Right lobe of liver (tissue), 6 donors: ENCODE data around the gene MAP3K5. TPM values are rescaled to one million over a fixed set of nuclear protein-coding genes. Genes with fewer than 3 reads are reported as not detected.
A peak's percentile ranks its signal among the peaks of the same experiment; 100 is the strongest.

Source experiments
- ATAC-seq, 4 donors: fragments of 200-7000 bp; cut with Tn5 transposase; one replicate each; pipeline ENCODE4 v1.9.1; 2020; ENCODE audit warnings: mild to moderate bottlenecking in 4 of 4, moderate library complexity in 4 of 4
- DNase-seq, 3 donors: peaks; one replicate each; pipeline ENCODE4 v3.0.0-alpha.2; 2020
- H3K27ac ChIP-seq, 3 donors: fragments of 200-600 bp; one replicate each; pipeline ENCODE4 v1.8.0; 2022
- H3K27me3 ChIP-seq, 2 donors: fragments of 200-600 bp; one replicate each; pipeline ENCODE4 v1.8.0; 2022
- H3K36me3 ChIP-seq, 4 donors: fragments of 200-600 bp; sonication (generic) in 1 of 4; one replicate each; pipeline versions ENCODE4 v1.5.1 to v1.8.0; 2017 to 2022; ENCODE audit warnings: control low read depth in 1 of 4
- H3K4me1 ChIP-seq, 4 donors: fragments of 200-600 bp; sonication (generic) in 1 of 4; one replicate each; pipeline versions ENCODE4 v1.5.1 to v1.8.0; 2017 to 2022; ENCODE audit warnings: control low read depth in 1 of 4
- H3K4me3 ChIP-seq, 3 donors: fragments of 200-600 bp; one replicate each; pipeline ENCODE4 v1.8.0; 2022
- H3K9me3 ChIP-seq, 4 donors: fragments of 200-600 bp; sonication (generic) in 1 of 4; one replicate each; pipeline versions ENCODE4 v1.5.1 to v1.8.0; 2017 to 2022; ENCODE audit warnings: control low read depth in 1 of 4
- POLR2A ChIP-seq: fragments of 450-650 bp; IDR thresholded peaks from one replicate; pipeline ENCODE4 v1.6.1; 2017; ENCODE audit warnings: antibody characterized with exemption, mild to moderate bottlenecking
- WGBS: methylation state at CpG from one replicate; pipeline ENCODE4 v1.1.6; 2018; ENCODE audit warnings: low coverage, low lambda C conversion rate; ENCODE audit not compliant: insufficient coverage; ENCODE audit errors: missing lambda C conversion rate; 5-methylcytosine and 5-hydroxymethylcytosine counted together
- intact Hi-C, 2 donors: fragments of 100-400 bp; cut with DNase I; formaldehyde crosslinking; loops; one replicate each; pipeline versions ENCODE4 v1.11.2 to v1.14.1; 2022
- total RNA-seq, 6 experiments: library from RNA; depleted of rRNA in 2 of 6; stranded (reverse); fragments of >200 nt in 2 of 6; fragmentation: NEBNext Ultra II Directional in 3 of 6; extraction: Animal tissue kit (Norgen Biotek cat#: 25700) in 3 of 6; gene quantifications; one replicate each; pipeline versions ENCODE4 v1.1.0 to v1.2.4, GENCODE V29; 2016 to 2023
- TF ChIP-seq, protein P1 (sequence below), 4 donors: fragments of 200-600 bp in 3 of 4; fragments of 450-650 bp in 1 of 4; IDR thresholded peaks; one replicate each; pipeline versions ENCODE4 v1.5.1 to v1.8.0; 2016 to 2022; ENCODE audit warnings: antibody characterized with exemption in 4 of 4, mild to moderate bottlenecking in 2 of 4
- donor health status: DM: no; HTN: yes; CAD: no.
- donor health status: DM: no; HTN: no; CAD: no.
- donor health status: DM: no; HTN: no; CAD: no.
- donor health status: DM: no; HTN: yes; CAD: no.
- donor health status: DM: no; HTN: yes; CAD: no.

The MAP3K5 gene
- total RNA-seq, 6 experiments from 2014 or later, result 5.0 to 10.4 (median 6.9) TPM

DNA sequence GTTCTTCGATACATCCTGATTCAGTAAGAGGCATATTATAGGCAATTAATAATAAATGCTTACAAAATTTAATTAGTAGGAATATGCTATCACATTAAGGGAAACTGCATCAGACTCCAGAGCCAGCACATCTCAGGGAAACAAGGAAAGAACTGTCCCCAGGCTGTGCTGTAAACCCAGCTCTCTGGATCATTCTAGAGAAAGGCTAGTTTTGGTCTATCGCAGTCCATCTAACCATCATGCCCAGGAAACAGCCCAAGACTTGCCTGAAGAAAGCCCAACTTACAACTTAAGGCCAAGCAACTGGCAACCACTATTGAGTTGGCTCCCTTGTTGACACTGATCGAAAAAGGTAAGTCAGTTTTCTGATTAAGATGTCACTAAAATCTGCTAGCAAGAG lies 11.3 kb downstream of the MAP3K5 start:
- WGBS, result 84% methylated on average over 1 of the region's 3 CpGs

DNA sequence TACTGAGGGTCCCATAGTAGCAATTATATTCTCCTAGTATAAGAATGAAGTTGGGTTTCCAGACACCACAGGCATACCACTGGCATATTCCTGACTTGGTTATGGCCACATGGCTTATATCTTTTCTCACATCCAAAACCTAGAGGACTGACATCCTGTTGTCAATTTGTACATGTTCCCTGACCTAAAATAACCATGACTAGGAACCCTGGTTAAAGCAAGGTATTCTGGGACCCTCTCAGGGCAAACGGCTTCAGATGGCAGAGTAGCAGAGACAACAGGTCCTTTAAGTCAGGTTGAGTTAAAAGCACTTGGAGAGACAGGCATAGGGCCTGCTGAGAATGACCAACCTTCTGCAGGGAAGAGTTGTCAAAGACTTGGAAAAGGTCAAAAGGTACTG lies 12.6 kb downstream of the MAP3K5 start:
- H3K36me3 ChIP-seq, result no peaks in the 10 kb centered on the region
- no peak for TF ChIP-seq POLR2A
- TF ChIP-seq, protein P1, sequence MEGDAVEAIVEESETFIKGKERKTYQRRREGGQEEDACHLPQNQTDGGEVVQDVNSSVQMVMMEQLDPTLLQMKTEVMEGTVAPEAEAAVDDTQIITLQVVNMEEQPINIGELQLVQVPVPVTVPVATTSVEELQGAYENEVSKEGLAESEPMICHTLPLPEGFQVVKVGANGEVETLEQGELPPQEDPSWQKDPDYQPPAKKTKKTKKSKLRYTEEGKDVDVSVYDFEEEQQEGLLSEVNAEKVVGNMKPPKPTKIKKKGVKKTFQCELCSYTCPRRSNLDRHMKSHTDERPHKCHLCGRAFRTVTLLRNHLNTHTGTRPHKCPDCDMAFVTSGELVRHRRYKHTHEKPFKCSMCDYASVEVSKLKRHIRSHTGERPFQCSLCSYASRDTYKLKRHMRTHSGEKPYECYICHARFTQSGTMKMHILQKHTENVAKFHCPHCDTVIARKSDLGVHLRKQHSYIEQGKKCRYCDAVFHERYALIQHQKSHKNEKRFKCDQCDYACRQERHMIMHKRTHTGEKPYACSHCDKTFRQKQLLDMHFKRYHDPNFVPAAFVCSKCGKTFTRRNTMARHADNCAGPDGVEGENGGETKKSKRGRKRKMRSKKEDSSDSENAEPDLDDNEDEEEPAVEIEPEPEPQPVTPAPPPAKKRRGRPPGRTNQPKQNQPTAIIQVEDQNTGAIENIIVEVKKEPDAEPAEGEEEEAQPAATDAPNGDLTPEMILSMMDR (IDR thresholded peaks at IDR 0.05), result no peak
- DNase-seq, result no peak
- no peaks in the 10 kb centered on the region for H3K27me3 ChIP-seq
- no peak for ATAC-seq
- H3K4me1 ChIP-seq, result peaks cover 0 to 9% (median 0%) of the 10 kb centered on the region in 4 donors
- H3K9me3 ChIP-seq, result no peaks in the 10 kb centered on the region
- intact Hi-C loops, result no loop called here
- H3K27ac ChIP-seq, result no peak overlapping the region
- 44% methylated on average over 1 of the region's 1 CpG for WGBS
- no peak overlapping the region for H3K4me3 ChIP-seq

More for the DNA sequence above, 11.3 kb downstream of the MAP3K5 start:
- Histone ChIP-seq H3K27me3 (no peaks in the 10 kb centered on the region), H3K36me3 (no peaks in the 10 kb centered on the region), H3K9me3 (no peaks in the 10 kb centered on the region), H3K4me3 (no peak overlapping the region), H3K27ac (no peak overlapping the region), H3K4me1 (peaks cover 0 to 2% (median 0%) of the 10 kb centered on the region in 4 donors)
- TF ChIP-seq, protein P1 (IDR thresholded peaks at IDR 0.05), result no peak
- no peak for TF ChIP-seq POLR2A
- no peak for ATAC-seq
- intact Hi-C loops, result no loop called here
- DNase-seq, result no peak

DNA sequence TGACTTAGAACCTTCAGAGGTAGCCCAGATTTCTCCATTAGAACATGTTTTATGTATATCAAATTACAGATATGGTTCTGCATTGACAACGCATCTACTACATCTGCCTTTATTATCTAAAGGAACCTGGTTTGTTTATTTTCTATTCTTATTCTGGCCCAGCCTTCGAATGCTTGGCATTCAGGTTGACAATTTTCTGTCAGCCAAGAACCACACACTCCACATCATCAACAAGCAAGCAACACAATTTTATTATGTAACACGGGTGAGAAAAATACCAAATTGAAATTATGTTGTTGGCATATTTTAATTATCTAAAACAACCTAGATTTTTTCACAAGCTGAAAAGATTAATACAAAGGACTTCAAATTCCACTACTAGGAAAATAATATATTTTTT lies 14.6 kb downstream of the MAP3K5 start:
- intact Hi-C loops, result no loop called here
- TF ChIP-seq, protein P1 (IDR thresholded peaks at IDR 0.05), result no peak
- no peak for TF ChIP-seq POLR2A
- no peaks in the 10 kb centered on the region for H3K36me3 ChIP-seq
- WGBS, result 79% methylated on average over 3 of the region's 3 CpGs
- DNase-seq (no peak), ATAC-seq (no peak)
- H3K9me3 ChIP-seq, result no peaks in the 10 kb centered on the region
- H3K4me1 ChIP-seq, result peaks cover 0 to 14% (median 0%) of the 10 kb centered on the region in 4 donors
- H3K4me3 ChIP-seq, result no peak overlapping the region
- no peaks in the 10 kb centered on the region for H3K27me3 ChIP-seq
- no peak overlapping the region for H3K27ac ChIP-seq

DNA sequence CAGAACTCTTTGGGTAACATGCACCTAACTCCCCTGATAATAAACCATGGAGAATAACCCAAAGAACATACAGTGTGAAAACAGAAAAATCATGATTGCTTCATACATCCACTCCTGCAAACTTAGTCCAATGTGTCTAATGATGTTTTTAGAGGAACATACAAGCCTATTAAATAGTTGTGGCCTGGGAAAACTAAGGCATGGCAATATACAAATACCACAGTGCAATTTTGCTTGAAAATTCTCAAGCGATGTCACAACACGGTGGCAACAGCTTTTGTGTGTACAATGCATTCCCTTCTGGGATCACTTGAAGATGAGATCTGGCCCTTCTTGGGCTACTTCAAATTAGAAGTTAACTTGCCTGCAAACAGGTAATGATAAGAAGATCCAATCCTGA lies 16.7 kb downstream of the MAP3K5 start:
- no peaks in the 10 kb centered on the region for H3K36me3 ChIP-seq
- H3K4me3 ChIP-seq, result no peak overlapping the region
- 64% methylated on average over 2 of the region's 2 CpGs for WGBS
- H3K4me1 ChIP-seq, result peaks cover 0 to 14% (median 0%) of the 10 kb centered on the region in 4 donors
- H3K27me3 ChIP-seq, result no peaks in the 10 kb centered on the region
- DNase-seq, result no peak
- intact Hi-C loops, result no loop called here
- peak overlapping the region in 1 of 3 donors; percentile 44 for H3K27ac ChIP-seq
- peak in 1 of 4 donors; percentile 22 for ATAC-seq
- no peak for TF ChIP-seq POLR2A
- TF ChIP-seq, protein P1 (IDR thresholded peaks at IDR 0.05), result no peak
- no peaks in the 10 kb centered on the region for H3K9me3 ChIP-seq

DNA sequence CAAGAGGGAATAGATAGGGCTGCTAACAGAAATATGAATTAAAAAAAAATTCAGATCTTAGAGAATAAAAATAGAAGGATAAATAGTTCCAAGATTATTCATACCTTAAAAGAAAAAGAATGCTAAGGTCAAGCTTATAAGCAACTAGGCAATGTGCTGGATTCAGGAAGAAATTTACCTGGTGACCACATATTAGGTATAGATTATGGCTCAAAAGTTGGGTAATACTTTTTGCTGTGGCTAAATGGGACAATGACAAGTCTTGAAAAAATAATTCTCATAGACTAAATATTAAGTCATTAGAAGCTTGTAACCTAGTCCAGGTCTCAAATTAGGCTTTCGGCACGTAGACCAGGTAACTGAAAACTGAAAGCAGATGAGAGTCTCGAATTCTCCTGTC lies 17.2 kb downstream of the MAP3K5 start:
- 69% methylated on average over 3 of the region's 3 CpGs for WGBS
- H3K4me1 ChIP-seq, result peaks cover 0 to 14% (median 0%) of the 10 kb centered on the region in 4 donors
- intact Hi-C loops, result no loop called here
- TF ChIP-seq, protein P1 (IDR thresholded peaks at IDR 0.05), result no peak
- TF ChIP-seq POLR2A, result no peak
- no peaks in the 10 kb centered on the region for H3K9me3 ChIP-seq
- DNase-seq, result no peak
- H3K4me3 ChIP-seq, result no peak overlapping the region
- no peak for ATAC-seq
- peak overlapping the region in 1 of 3 donors; percentile 44 for H3K27ac ChIP-seq
- no peaks in the 10 kb centered on the region for H3K27me3 ChIP-seq
- no peaks in the 10 kb centered on the region for H3K36me3 ChIP-seq
